Vagina (tissue), 2 donors: ENCODE data around the gene PTPRD.

Source experiments
- POLR2A ChIP-seq, 2 donors: fragments of 450-650 bp; IDR thresholded peaks; one replicate each; pipeline ENCODE4 v1.6.1; 2017; ENCODE audit warnings: antibody characterized with exemption in 2 of 2, mild to moderate bottlenecking in 2 of 2, moderate library complexity in 2 of 2
- POLR2AphosphoS5 ChIP-seq, 2 donors: sonication (generic); formaldehyde crosslinking; IDR thresholded peaks; one replicate each; pipeline ENCODE4 v1.9.0; 2017; ENCODE audit warnings: antibody characterized with exemption in 2 of 2, mild to moderate bottlenecking in 2 of 2, low read depth in 1 of 2; ENCODE audit not compliant: insufficient read depth in 1 of 2
- TF ChIP-seq, protein P1 (sequence below), 3 experiments: fragments of 450-650 bp in 2 of 3; fragments of 200-600 bp in 1 of 3; sonication (generic) in 1 of 3; IDR thresholded peaks; one replicate each; pipeline ENCODE4 v1.5.1; 2017 to 2019; ENCODE audit warnings: antibody characterized with exemption in 3 of 3, mild to moderate bottlenecking in 2 of 3, moderate library complexity in 2 of 3

GRCh38 chr9:10272830-10273229, 340.0 kb downstream of the PTPRD start:
- no peak for TF ChIP-seq POLR2A (IDR thresholded peaks at IDR 0.05)
- TF ChIP-seq POLR2AphosphoS5 (IDR thresholded peaks at IDR 0.05; ENCODE audit: insufficient read depth in 1 of 2, low read depth in 1 of 2), result no peak
- TF ChIP-seq, protein P1, sequence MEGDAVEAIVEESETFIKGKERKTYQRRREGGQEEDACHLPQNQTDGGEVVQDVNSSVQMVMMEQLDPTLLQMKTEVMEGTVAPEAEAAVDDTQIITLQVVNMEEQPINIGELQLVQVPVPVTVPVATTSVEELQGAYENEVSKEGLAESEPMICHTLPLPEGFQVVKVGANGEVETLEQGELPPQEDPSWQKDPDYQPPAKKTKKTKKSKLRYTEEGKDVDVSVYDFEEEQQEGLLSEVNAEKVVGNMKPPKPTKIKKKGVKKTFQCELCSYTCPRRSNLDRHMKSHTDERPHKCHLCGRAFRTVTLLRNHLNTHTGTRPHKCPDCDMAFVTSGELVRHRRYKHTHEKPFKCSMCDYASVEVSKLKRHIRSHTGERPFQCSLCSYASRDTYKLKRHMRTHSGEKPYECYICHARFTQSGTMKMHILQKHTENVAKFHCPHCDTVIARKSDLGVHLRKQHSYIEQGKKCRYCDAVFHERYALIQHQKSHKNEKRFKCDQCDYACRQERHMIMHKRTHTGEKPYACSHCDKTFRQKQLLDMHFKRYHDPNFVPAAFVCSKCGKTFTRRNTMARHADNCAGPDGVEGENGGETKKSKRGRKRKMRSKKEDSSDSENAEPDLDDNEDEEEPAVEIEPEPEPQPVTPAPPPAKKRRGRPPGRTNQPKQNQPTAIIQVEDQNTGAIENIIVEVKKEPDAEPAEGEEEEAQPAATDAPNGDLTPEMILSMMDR (IDR thresholded peaks at IDR 0.05), result no peak
